ENCODE data around the gene ATP1B3.
A peak's percentile ranks its signal among the peaks of the same experiment; 100 is the strongest.

The ATP1B3 gene

GRCh38 chr3:141940194-141940776 lies 63.8 kb downstream of the ATP1B3 start:
- H3K4me3 ChIP-seq, result no peak overlapping the region

GRCh38 chr3:141941093-141941492 lies 64.7 kb downstream of the ATP1B3 start:
- Histone ChIP-seq H3K9me3 (no peaks in the 10 kb centered on the region), H3K27me3 (no peaks in the 10 kb centered on the region), H3K4me3 (no peak overlapping the region), H3K27ac (no peak overlapping the region), H3K36me3 (peaks cover 0 to 3% (median 0%) of the 10 kb centered on the region in 3 donors), H3K4me1 (peaks cover 0 to 10% (median 3%) of the 10 kb centered on the region in 4 donors)
- intact Hi-C loops (cut with DNase I; ENCODE audit: low total_unique reads), result no loop called here
- TF ChIP-seq, protein P1, sequence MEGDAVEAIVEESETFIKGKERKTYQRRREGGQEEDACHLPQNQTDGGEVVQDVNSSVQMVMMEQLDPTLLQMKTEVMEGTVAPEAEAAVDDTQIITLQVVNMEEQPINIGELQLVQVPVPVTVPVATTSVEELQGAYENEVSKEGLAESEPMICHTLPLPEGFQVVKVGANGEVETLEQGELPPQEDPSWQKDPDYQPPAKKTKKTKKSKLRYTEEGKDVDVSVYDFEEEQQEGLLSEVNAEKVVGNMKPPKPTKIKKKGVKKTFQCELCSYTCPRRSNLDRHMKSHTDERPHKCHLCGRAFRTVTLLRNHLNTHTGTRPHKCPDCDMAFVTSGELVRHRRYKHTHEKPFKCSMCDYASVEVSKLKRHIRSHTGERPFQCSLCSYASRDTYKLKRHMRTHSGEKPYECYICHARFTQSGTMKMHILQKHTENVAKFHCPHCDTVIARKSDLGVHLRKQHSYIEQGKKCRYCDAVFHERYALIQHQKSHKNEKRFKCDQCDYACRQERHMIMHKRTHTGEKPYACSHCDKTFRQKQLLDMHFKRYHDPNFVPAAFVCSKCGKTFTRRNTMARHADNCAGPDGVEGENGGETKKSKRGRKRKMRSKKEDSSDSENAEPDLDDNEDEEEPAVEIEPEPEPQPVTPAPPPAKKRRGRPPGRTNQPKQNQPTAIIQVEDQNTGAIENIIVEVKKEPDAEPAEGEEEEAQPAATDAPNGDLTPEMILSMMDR (IDR thresholded peaks at IDR 0.05), result no peak
- DNase-seq, result peak in 1 of 2 donors; percentile 20

More at GRCh38 chr3:141940194-141940776, 63.8 kb downstream of the ATP1B3 start:
- no peaks in the 10 kb centered on the region for H3K9me3 ChIP-seq
- DNase-seq, result peak in 1 of 2 donors; percentile 60
- TF ChIP-seq, protein P1 (IDR thresholded peaks at IDR 0.05), result no peak
- H3K4me1 ChIP-seq, result peaks cover 0 to 10% (median 3%) of the 10 kb centered on the region in 4 donors
- H3K27me3 ChIP-seq, result no peaks in the 10 kb centered on the region
- intact Hi-C loops (cut with DNase I; ENCODE audit: low total_unique reads), result no loop called here
- H3K27ac ChIP-seq, result no peak overlapping the region
- H3K36me3 ChIP-seq, result no peaks in the 10 kb centered on the region

DNA sequence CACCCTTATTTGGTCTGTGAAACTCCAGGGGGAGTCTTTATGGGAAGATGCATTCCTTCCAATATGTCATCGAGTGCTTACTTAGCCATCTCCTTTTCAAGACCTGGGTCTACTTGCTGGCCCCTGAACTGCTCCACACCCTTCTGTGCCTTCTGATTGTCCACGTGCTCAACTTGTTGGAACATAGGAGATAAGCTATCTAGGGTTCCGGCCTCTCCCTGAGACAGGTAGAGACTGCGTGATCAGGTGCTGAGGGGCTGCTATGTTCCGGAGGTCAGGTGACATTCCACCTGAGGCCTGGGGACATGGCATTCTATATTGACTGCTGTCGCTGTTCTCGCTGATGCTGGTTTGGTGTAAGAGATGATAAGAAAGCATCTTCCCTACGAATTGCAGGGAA lies 65.6 kb downstream of the ATP1B3 start:
- intact Hi-C loops (cut with DNase I; ENCODE audit: low total_unique reads), result no loop called here
- peaks cover 0 to 4% (median 0%) of the 10 kb centered on the region in 3 donors for H3K36me3 ChIP-seq

GRCh38 chr3:141945726-141946485 lies 69.5 kb downstream of the ATP1B3 start:
- H3K4me1 ChIP-seq, result peaks cover 0 to 2% (median 0%) of the 10 kb centered on the region in 4 donors
- TF ChIP-seq, protein P1 (IDR thresholded peaks at IDR 0.05), result no peak
- no peak overlapping the region for H3K27ac ChIP-seq
- intact Hi-C loops (cut with DNase I; ENCODE audit: low total_unique reads), result no loop called here
- no peak overlapping the region for H3K4me3 ChIP-seq
- no peak for DNase-seq
- H3K9me3 ChIP-seq, result no peaks in the 10 kb centered on the region
- H3K36me3 ChIP-seq, result peaks cover 0 to 15% (median under 1%) of the 10 kb centered on the region in 3 donors
- H3K27me3 ChIP-seq, result no peaks in the 10 kb centered on the region

More for the DNA sequence above, 65.6 kb downstream of the ATP1B3 start:
- peaks cover 0 to 10% (median 3%) of the 10 kb centered on the region in 4 donors for H3K4me1 ChIP-seq
- DNase-seq, result no peak
- no peaks in the 10 kb centered on the region for H3K27me3 ChIP-seq
- H3K4me3 ChIP-seq, result no peak overlapping the region
- H3K27ac ChIP-seq, result no peak overlapping the region
- no peaks in the 10 kb centered on the region for H3K9me3 ChIP-seq
- TF ChIP-seq, protein P1 (IDR thresholded peaks at IDR 0.05), result no peak

DNA sequence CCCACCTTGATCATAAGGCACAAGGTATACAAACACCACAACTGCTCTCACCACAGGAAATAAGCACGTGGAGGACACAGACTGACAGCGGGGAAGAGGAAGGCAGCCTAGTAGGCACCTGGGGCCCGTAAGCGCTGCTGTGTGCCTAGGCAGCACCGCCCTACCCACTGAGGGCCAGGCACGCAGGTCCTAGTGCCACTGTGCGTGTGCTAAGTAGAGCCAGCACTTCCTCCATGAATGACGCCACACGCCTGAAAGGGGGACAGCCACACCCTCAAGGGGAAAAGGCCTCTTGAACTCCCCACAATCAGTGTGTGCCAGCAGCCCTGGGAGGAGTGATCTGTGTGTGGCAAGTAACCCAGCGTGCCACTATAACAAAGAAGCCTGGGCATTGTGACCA lies 73.0 kb downstream of the ATP1B3 start:
- intact Hi-C loops (cut with DNase I; ENCODE audit: low total_unique reads), result no loop called here
- no peaks in the 10 kb centered on the region for H3K4me1 ChIP-seq
- H3K4me3 ChIP-seq, result no peak overlapping the region
- no peak overlapping the region for H3K27ac ChIP-seq
- DNase-seq, result no peak
- TF ChIP-seq, protein P1 (IDR thresholded peaks at IDR 0.05), result no peak
- peaks cover 13 to 22% (median 14%) of the 10 kb centered on the region in 3 donors for H3K36me3 ChIP-seq
- H3K9me3 ChIP-seq, result no peaks in the 10 kb centered on the region
- H3K27me3 ChIP-seq, result no peaks in the 10 kb centered on the region

All from tibial artery (tissue), 4 donors.